AG04450 (cell line): Measurements from ENCODE around the gene IGSF9B. TPM values are rescaled to one million over a fixed set of nuclear protein-coding genes. Genes with fewer than 3 reads are reported as not detected.

Source experiments
- CTCF ChIA-PET: fragments of 300-600, 350-600 bp; formaldehyde crosslinking; extraction: SDS; loops from one replicate; lab custom pipeline; 2022; ENCODE audit warnings: antibody characterized with exemption, inconsistent platforms; lab: Charles Lee
- POLR2A ChIA-PET: fragments of 350-600 bp; formaldehyde crosslinking; extraction: SDS; loops from one replicate; lab custom pipeline; 2021; ENCODE audit warnings: antibody characterized with exemption, inconsistent platforms; lab: Yijun Ruan, JAX
- DNase-seq: peaks from one replicate; pipeline ENCODE4 v3.0.0-alpha.2; 2011; ENCODE audit warnings: low read depth, low spot score
- H3K27ac ChIP-seq: one replicate; pipeline ENCODE4 v1.5.1; 2012; ENCODE audit warnings: low read depth, low read length, control low read depth
- H3K27me3 ChIP-seq: one replicate; pipeline ENCODE4 v1.6.0; 2012; ENCODE audit warnings: low read length; ENCODE audit not compliant: control insufficient read depth, insufficient read depth
- H3K4me3 ChIP-seq: 2 replicates; pipeline ENCODE4 v1.5.1; 2011; ENCODE audit warnings: mild to moderate bottlenecking, low read depth, low read length, control low read depth
- H3K9me3 ChIP-seq: 2 replicates; pipeline ENCODE4 v1.5.1; 2012; ENCODE audit warnings: low read length; ENCODE audit not compliant: control insufficient read depth, insufficient read depth
- polyA plus RNA-seq: library from polyadenylated mRNA; depleted of rRNA; stranded (reverse); fragments of >200 nt; gene quantifications from 2 replicates; pipeline ENCODE4 v1.2.3, GENCODE V29; 2011
- TF ChIP-seq, protein P1 (sequence below): IDR thresholded peaks from 2 replicates; pipeline ENCODE4 v1.5.1; 2011; ENCODE audit warnings: low read depth, low read length, control low read depth, inconsistent platforms

IGSF9B gene
- polyA plus RNA-seq, 1 experiment, result not detected

DNA sequence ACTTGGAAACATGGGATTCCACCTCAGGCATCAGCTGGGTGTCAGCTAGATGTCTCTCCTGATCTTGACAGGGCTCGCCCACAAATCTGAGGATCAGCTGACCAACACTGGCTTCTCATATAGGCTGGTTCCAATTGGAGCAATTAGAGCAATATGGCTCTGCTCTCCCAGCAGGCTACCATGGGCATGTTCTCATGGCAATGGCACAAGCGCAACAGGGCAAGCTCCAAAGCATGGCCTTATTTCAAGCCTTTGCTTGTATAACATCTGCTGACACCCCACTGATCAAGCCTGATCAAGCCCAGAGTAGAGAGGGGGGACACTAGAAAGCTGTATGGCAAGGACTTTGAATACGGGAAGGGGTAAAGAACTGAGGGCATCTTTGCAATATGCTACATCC lies 70.7 kb downstream of the IGSF9B start:
- no peak for DNase-seq
- TF ChIP-seq, protein P1, sequence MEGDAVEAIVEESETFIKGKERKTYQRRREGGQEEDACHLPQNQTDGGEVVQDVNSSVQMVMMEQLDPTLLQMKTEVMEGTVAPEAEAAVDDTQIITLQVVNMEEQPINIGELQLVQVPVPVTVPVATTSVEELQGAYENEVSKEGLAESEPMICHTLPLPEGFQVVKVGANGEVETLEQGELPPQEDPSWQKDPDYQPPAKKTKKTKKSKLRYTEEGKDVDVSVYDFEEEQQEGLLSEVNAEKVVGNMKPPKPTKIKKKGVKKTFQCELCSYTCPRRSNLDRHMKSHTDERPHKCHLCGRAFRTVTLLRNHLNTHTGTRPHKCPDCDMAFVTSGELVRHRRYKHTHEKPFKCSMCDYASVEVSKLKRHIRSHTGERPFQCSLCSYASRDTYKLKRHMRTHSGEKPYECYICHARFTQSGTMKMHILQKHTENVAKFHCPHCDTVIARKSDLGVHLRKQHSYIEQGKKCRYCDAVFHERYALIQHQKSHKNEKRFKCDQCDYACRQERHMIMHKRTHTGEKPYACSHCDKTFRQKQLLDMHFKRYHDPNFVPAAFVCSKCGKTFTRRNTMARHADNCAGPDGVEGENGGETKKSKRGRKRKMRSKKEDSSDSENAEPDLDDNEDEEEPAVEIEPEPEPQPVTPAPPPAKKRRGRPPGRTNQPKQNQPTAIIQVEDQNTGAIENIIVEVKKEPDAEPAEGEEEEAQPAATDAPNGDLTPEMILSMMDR, result no peak
- Histone ChIP-seq H3K27me3 (no peaks in the 10 kb centered on the region), H3K9me3 (peaks cover 13% of the 10 kb centered on the region; the same call in 1 of the 2 replicates), H3K27ac (no peak overlapping the region), H3K4me3 (no peak overlapping the region)
- ChIA-PET CTCF (no interaction called here), POLR2A (no interaction called here)

DNA sequence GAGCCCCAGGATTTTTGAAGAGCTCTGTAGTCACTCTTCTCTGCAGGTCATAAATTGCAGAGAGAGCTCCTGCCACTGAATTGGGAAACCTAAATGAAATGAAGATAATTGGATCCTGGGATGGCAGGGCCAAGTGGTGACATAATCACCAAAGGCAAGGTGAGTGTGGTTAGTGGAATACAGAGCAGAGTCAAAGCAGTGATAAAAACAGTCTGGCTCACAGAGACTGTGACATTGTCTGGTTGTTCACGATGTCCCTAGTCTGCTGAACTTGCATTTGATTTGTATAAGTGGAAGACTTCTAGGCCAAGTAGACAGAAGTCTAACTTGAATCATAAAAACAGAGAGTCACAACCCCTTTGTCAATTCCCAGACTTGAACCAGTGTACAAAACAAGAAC lies 84.6 kb downstream of the IGSF9B start:
- POLR2A ChIA-PET, result no interaction called here
- CTCF ChIA-PET, result no interaction called here
- TF ChIP-seq, protein P1, result no peak
- H3K27me3 ChIP-seq, result no peaks in the 10 kb centered on the region
- H3K4me3 ChIP-seq, result no peak overlapping the region
- H3K27ac ChIP-seq, result no peak overlapping the region
- no peak for DNase-seq
- peaks cover 10% of the 10 kb centered on the region; the same call in 1 of the 2 replicates for H3K9me3 ChIP-seq

DNA sequence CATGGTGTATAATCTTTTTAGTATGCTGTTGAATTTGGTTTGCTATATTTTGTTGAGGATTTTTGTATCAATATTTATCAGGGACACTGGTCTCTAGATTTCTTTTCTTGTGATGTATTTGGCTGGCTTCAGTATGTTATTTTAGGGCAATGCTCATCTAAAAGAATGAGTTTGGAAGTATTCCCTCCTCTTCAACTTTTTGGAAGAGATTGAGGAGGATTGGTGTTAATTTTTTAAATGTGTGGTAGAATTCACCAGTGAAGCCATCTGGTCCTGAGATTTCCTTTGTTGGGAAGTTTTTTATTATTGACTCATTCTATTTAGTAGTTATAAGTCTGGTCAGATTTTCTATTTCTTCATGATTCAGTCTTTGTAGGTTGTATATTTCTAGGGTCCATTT lies 89.3 kb downstream of the IGSF9B start:
- H3K27ac ChIP-seq, result no peak overlapping the region
- no peak for DNase-seq
- no peaks in the 10 kb centered on the region for H3K27me3 ChIP-seq
- CTCF ChIA-PET, result no interaction called here
- peaks cover 32% of the 10 kb centered on the region for H3K9me3 ChIP-seq
- H3K4me3 ChIP-seq, result no peak overlapping the region
- POLR2A ChIA-PET, result no interaction called here
- TF ChIP-seq, protein P1, result no peak

DNA sequence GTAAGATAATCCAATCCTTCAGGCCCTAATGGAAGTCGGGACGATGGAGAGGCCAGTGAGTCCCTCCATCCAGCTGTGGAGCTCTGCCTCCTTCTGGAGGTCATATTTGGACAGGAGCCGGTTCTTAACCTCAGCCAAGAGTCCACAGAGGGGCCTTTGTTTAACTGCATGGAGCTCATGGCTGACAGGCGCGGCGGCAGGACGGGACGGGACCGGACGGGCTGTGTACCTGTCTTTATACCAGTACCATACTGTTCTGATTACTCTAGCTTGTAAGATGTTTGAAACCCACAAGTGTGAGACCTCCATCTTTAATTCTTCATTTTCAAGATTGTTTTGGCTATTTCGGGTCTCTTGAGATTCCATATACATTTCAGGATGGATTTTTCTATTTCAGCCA lies 91.3 kb downstream of the IGSF9B start:
- Histone ChIP-seq H3K4me3 (no peak overlapping the region), H3K27me3 (no peaks in the 10 kb centered on the region), H3K9me3 (peaks cover 27% of the 10 kb centered on the region), H3K27ac (no peak overlapping the region)
- POLR2A ChIA-PET, result no interaction called here
- CTCF ChIA-PET, result no interaction called here
- no peak for DNase-seq
- TF ChIP-seq, protein P1, result no peak

DNA sequence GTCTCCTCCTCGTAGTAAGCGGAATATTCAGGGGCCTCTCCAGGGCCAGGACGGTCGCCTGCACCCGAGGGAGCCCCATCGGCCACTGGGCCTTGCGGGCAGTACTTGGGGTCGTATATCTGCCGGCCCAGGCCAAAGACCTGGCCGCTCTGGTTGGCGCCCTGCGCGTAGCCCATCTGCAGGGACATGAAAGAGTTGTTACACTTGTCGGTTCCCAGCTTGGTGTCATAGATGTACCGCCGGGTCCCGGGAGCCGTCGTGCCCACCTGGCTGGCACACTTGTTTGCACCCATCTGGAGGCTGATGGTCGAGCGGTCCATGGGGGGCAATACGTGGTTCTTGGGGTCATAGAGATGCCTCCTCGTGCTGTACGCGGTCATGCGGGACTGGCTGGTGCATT lies 92.0 kb downstream of the IGSF9B start:
- TF ChIP-seq, protein P1, result no peak
- CTCF ChIA-PET, result no interaction called here
- H3K9me3 ChIP-seq, result peaks cover 24% of the 10 kb centered on the region
- no peak overlapping the region for H3K4me3 ChIP-seq
- no peak for DNase-seq
- H3K27me3 ChIP-seq, result no peaks in the 10 kb centered on the region
- POLR2A ChIA-PET, result no interaction called here
- no peak overlapping the region for H3K27ac ChIP-seq
